H1 (cell line): ENCODE data around the gene RAB1B. TPM values are rescaled to one million over a fixed set of nuclear protein-coding genes. Genes with fewer than 3 reads are reported as not detected.

Source experiments
- CTCF ChIA-PET: fragments of 300-600 bp; sonication (Branson Sonifier 250); formaldehyde crosslinking; loops from one replicate; lab custom pipeline; 2021; ENCODE audit not compliant: partially characterized antibody; lab: Charles Lee
- POLR2A ChIA-PET: fragments of 300-600 bp; sonication (Branson Sonifier 250); formaldehyde crosslinking; loops from one replicate; lab custom pipeline; 2021; ENCODE audit warnings: inconsistent platforms; ENCODE audit not compliant: partially characterized antibody; lab: Charles Lee
- DNase-seq, 2 experiments: peaks; one replicate each; pipeline versions ENCODE4 v3.0.0 to v3.0.0-alpha.2; 2010 to 2022; ENCODE audit warnings: low spot score in 2 of 2, low read depth in 1 of 2, mixed read lengths in 1 of 2
- FAIRE-seq: peaks from 2 replicates; lab custom pipeline; 2011; peaks lifted over from hg19 to GRCh38; lab: Jason Lieb, UNC
- H2AFZ ChIP-seq: 2 replicates; pipeline ENCODE4 v1.8.1; 2012; ENCODE audit warnings: low read length, inconsistent platforms
- H2AK5ac ChIP-seq: 2 replicates; pipeline ENCODE4 v1.6.1; 2013; ENCODE audit warnings: low read depth, low read length
- H2BK120ac ChIP-seq: replicated peaks from 2 replicates; pipeline ENCODE3; 2013; ENCODE audit warnings: low read depth, low read length, inconsistent platforms
- H2BK12ac ChIP-seq: 2 replicates; pipeline ENCODE4 v1.6.1; 2013; ENCODE audit warnings: low read depth, low read length
- H2BK15ac ChIP-seq: 2 replicates; pipeline ENCODE4 v1.6.1; 2013; ENCODE audit warnings: low read length
- H2BK20ac ChIP-seq: 2 replicates; pipeline ENCODE4 v1.6.1; 2013; ENCODE audit warnings: low read length
- H2BK5ac ChIP-seq: 2 replicates; pipeline ENCODE4 v1.6.1; 2013; ENCODE audit warnings: low read depth, low read length
- H3K14ac ChIP-seq: 2 replicates; pipeline ENCODE4 v1.6.1; 2013; ENCODE audit warnings: inconsistent platforms; ENCODE audit not compliant: insufficient read length
- H3K18ac ChIP-seq: 2 replicates; pipeline ENCODE4 v1.6.1; 2013; ENCODE audit warnings: low read length; ENCODE audit errors: extremely low read depth
- H3K23ac ChIP-seq: 2 replicates; pipeline ENCODE4 v1.6.1; 2013; ENCODE audit warnings: inconsistent platforms; ENCODE audit not compliant: insufficient read length
- H3K23me2 ChIP-seq: 2 replicates; pipeline ENCODE4 v1.6.1; 2013; ENCODE audit warnings: low read depth, low read length
- H3K27ac ChIP-seq: 2 replicates; pipeline ENCODE4 v1.6.1; 2011; ENCODE audit warnings: low read depth, low read length, inconsistent platforms
- H3K27me3 ChIP-seq, 4 experiments: replicated peaks in 1 of 4; 1 replicate in 1 of 4; 2 replicates in 3 of 4; pipeline versions ENCODE4 v1.6.1 to v1.8.1; 2011 to 2013; ENCODE audit warnings: low read length in 3 of 4, mild to moderate bottlenecking in 3 of 4, inconsistent platforms in 2 of 4, mixed read lengths in 2 of 4, moderate library complexity in 1 of 4; ENCODE audit not compliant: control insufficient read depth in 3 of 4, insufficient read depth in 3 of 4; ENCODE audit errors: extremely low read depth in 1 of 4
- H3K36me3 ChIP-seq, 4 experiments: 2 replicates each; pipeline versions ENCODE4 v1.6.1 to v1.8.1; 2011 to 2013; ENCODE audit warnings: mild to moderate bottlenecking in 4 of 4, low read length in 3 of 4, moderate library complexity in 2 of 4, control low read depth in 1 of 4, inconsistent platforms in 1 of 4; ENCODE audit not compliant: insufficient read depth in 4 of 4, control insufficient read depth in 2 of 4
- H3K4ac ChIP-seq: replicated peaks from 2 replicates; pipeline ENCODE3; 2013; ENCODE audit warnings: low read length, low read depth, mixed read lengths, inconsistent platforms; ENCODE audit not compliant: insufficient read length
- H3K4me1 ChIP-seq, 4 experiments: replicated peaks in 1 of 4; 1 replicate in 1 of 4; 2 replicates in 3 of 4; pipeline versions ENCODE4 v1.6.1 to v1.8.1; 2011 to 2013; ENCODE audit warnings: low read length in 3 of 4, inconsistent platforms in 2 of 4, mixed read lengths in 1 of 4; ENCODE audit not compliant: insufficient read depth in 4 of 4, control insufficient read depth in 3 of 4
- H3K4me2 ChIP-seq, 2 experiments: 2 replicates each; pipeline versions ENCODE4 v1.6.1 to v1.8.1; 2011 to 2013; ENCODE audit warnings: low read depth in 2 of 2, low read length in 2 of 2, control low read depth in 1 of 2, inconsistent platforms in 1 of 2, mild to moderate bottlenecking in 1 of 2; ENCODE audit not compliant: insufficient read depth in 1 of 2
- H3K4me3 ChIP-seq, 4 experiments: fragments of 200-600, 300-600 bp in 1 of 4; sonication (generic), shearing (Covaris generic), sonication (Bioruptor Twin) in 1 of 4; 2 replicates each; pipeline versions ENCODE4 v1.5.1 to v1.8.1; 2011 to 2016; ENCODE audit warnings: low read length in 4 of 4, low read depth in 3 of 4, control low read depth in 2 of 4, inconsistent platforms in 2 of 4, mild to moderate bottlenecking in 2 of 4, mixed read lengths in 1 of 4, moderate library complexity in 1 of 4; ENCODE audit not compliant: insufficient read depth in 2 of 4; ENCODE audit errors: extremely low read depth in 1 of 4
- H3K56ac ChIP-seq: replicated peaks from 2 replicates; pipeline ENCODE3; 2013; ENCODE audit warnings: low read depth, mild to moderate bottlenecking, mixed read lengths, low read length, inconsistent platforms; ENCODE audit not compliant: insufficient read length
- H3K79me1 ChIP-seq: 2 replicates; pipeline ENCODE4 v1.6.1; 2013; ENCODE audit warnings: low read depth, low read length, control low read depth
- H3K79me2 ChIP-seq, 2 experiments: 2 replicates each; pipeline versions ENCODE4 v1.6.1 to v1.8.1; 2012 to 2013; ENCODE audit warnings: low read length in 2 of 2, mild to moderate bottlenecking in 2 of 2, inconsistent platforms in 1 of 2; ENCODE audit not compliant: insufficient read depth in 2 of 2, control insufficient read depth in 1 of 2
- H3K9ac ChIP-seq, 4 experiments: replicated peaks in 1 of 4; 1 replicate in 1 of 4; 2 replicates in 3 of 4; pipeline versions ENCODE4 v1.6.1 to v1.8.1; 2011 to 2013; ENCODE audit warnings: low read depth in 3 of 4, low read length in 3 of 4, control low read depth in 2 of 4, mild to moderate bottlenecking in 2 of 4, moderate library complexity in 2 of 4, inconsistent platforms in 1 of 4; ENCODE audit errors: extremely low read depth in 1 of 4
- H3K9me3 ChIP-seq, 2 experiments: 2 replicates each; pipeline versions ENCODE4 v1.6.1 to v1.8.1; 2012 to 2013; ENCODE audit warnings: mild to moderate bottlenecking in 2 of 2, moderate library complexity in 2 of 2, control low read depth in 1 of 2, inconsistent platforms in 1 of 2, low read depth in 1 of 2, low read length in 1 of 2, mixed read lengths in 1 of 2; ENCODE audit not compliant: insufficient read depth in 2 of 2
- H4K20me1 ChIP-seq, 2 experiments: replicated peaks in 1 of 2; 2 replicates each; pipeline versions ENCODE3 to v1.8.1; 2011 to 2013; ENCODE audit warnings: inconsistent platforms in 2 of 2, low read length in 2 of 2, mild to moderate bottlenecking in 1 of 2; ENCODE audit not compliant: insufficient read depth in 2 of 2, control insufficient read depth in 1 of 2
- H4K5ac ChIP-seq: 2 replicates; pipeline ENCODE4 v1.6.1; 2013; ENCODE audit warnings: low read length, low read depth, mixed read lengths, inconsistent platforms; ENCODE audit not compliant: insufficient read length
- H4K8ac ChIP-seq: 2 replicates; pipeline ENCODE4 v1.8.0; 2013; ENCODE audit warnings: mild to moderate bottlenecking, moderate library complexity, low read length, inconsistent platforms; ENCODE audit not compliant: insufficient read depth; ENCODE audit errors: extremely low read depth
- H4K91ac ChIP-seq: replicated peaks from 2 replicates; pipeline ENCODE3; 2013; ENCODE audit warnings: low read length, mixed read lengths, inconsistent platforms; ENCODE audit not compliant: insufficient read length
- BCL11A ChIP-seq, 2 experiments: IDR thresholded peaks; one replicate each; pipeline ENCODE4 v1.6.1; 2011; ENCODE audit warnings: low read depth in 2 of 2, low read length in 2 of 2, mild to moderate bottlenecking in 2 of 2
- FOSL1 ChIP-seq: IDR thresholded peaks from 2 replicates; pipeline ENCODE4 v1.6.1; 2011; ENCODE audit warnings: mild to moderate bottlenecking, low read depth, low read length, moderate library complexity; ENCODE audit not compliant: insufficient read depth
- HDAC2 ChIP-seq, 2 experiments: fragments of 300-600 bp in 1 of 2; sonication (generic) in 1 of 2; IDR thresholded peaks; 2 replicates each; pipeline ENCODE4 v1.6.1; 2011 to 2012; ENCODE audit warnings: low read depth in 2 of 2, low read length in 2 of 2, mild to moderate bottlenecking in 2 of 2, moderate library complexity in 2 of 2, borderline replicate concordance in 1 of 2, inconsistent platforms in 1 of 2
- HDAC6 ChIP-seq: IDR thresholded peaks from one replicate; pipeline ENCODE4 v1.7.1; 2012; ENCODE audit warnings: low read depth, mild to moderate bottlenecking, inconsistent platforms, low read length, moderate library complexity
- NRF1 ChIP-seq: IDR thresholded peaks from 2 replicates; pipeline ENCODE4 v1.6.1; 2011; ENCODE audit warnings: mild to moderate bottlenecking, low read depth, low read length, improper control_type of control experiment
- POLR2A ChIP-seq, 2 experiments: IDR thresholded peaks; 1 replicate in 1 of 2; 2 replicates in 1 of 2; pipeline ENCODE4 v1.6.1; 2011; ENCODE audit warnings: low read depth in 2 of 2, low read length in 2 of 2, mild to moderate bottlenecking in 2 of 2; ENCODE audit errors: control extremely low read depth in 1 of 2
- POLR2AphosphoS5 ChIP-seq: IDR thresholded peaks from 2 replicates; pipeline ENCODE4 v1.6.1; 2011; ENCODE audit warnings: low read depth, low read length
- TEAD4 ChIP-seq: IDR thresholded peaks from 2 replicates; pipeline ENCODE4 v1.6.1; 2012; ENCODE audit warnings: low read depth, low read length, inconsistent platforms, mixed read lengths
- WGBS, 2 experiments: shearing (Covaris generic) in 1 of 2; methylation state at CpG; one replicate each; pipeline versions ENCODE4 v1.1.6 to v1.1.7; 2013 to 2015; ENCODE audit warnings: low lambda C conversion rate in 2 of 2, mixed read lengths in 2 of 2, inconsistent platforms in 1 of 2, low coverage in 1 of 2, missing lambda C conversion rate in 1 of 2; ENCODE audit not compliant: insufficient replicate concordance in 2 of 2, insufficient coverage in 1 of 2, insufficient read length in 1 of 2; ENCODE audit errors: extremely low coverage in 1 of 2, missing lambda C conversion rate in 1 of 2; 5-methylcytosine and 5-hydroxymethylcytosine counted together
- polyA plus RNA-seq, 7 experiments: library from polyadenylated mRNA; depleted of rRNA in 3 of 7; stranded (reverse) in 5 of 7; unstranded in 2 of 7; fragments of >200 nt in 5 of 7; fragments of 200-250 nt in 2 of 7; gene quantifications; 1 replicate in 5 of 7; 2 replicates in 1 of 7; 4 replicates in 1 of 7; pipeline versions ENCODE4 v1.2.1 to v1.2.3, GENCODE V29; 2011 to 2013; ENCODE audit warnings: missing spikeins in 2 of 7, mixed read lengths in 2 of 7
- total RNA-seq: library from RNA; stranded (reverse); fragmentation: NEBNext Ultra II Directional; extraction: Animal tissue kit (Norgen Biotek cat#: 25700); gene quantifications from 2 replicates; pipeline ENCODE4 v1.2.1, GENCODE V29; 2021
- TF ChIP-seq, protein P1 (sequence below): IDR thresholded peaks from 2 replicates; pipeline ENCODE4 v1.6.1; 2011; ENCODE audit warnings: low read depth, mild to moderate bottlenecking, low read length; ENCODE audit not compliant: insufficient read depth

Gene RAB1B
- total and polyA plus RNA-seq, 2 of the 8 experiments (the other 6 are each of a cell fraction or from before 2014, with no cell fraction given), result 100 to 217 TPM

GRCh38 chr11:66251809-66252208 is 16.6 kb upstream of the RAB1B start:
- Histone ChIP-seq H2BK5ac (no peak overlapping the region), H2AK5ac (no peak overlapping the region), H4K8ac (no peak overlapping the region), H3K9ac (no peak overlapping the region), H3K27me3 (peaks cover 0 to 3% (median 0%) of the 10 kb centered on the region in 4 experiments; a peak in 1 of 7 replicates), H3K4me3 (no peak overlapping the region), H3K18ac (no peak overlapping the region), H3K4me2 (no peak overlapping the region), H3K4me1 (peaks cover 0 to 3% (median 1%) of the 10 kb centered on the region in 4 experiments; a peak in 4 of 7 replicates), H4K20me1 (peaks cover 0 to 4% of the 10 kb centered on the region in 2 experiments), H2BK120ac (no peak overlapping the region), H2BK12ac (no peak overlapping the region), H3K79me1 (no peaks in the 10 kb centered on the region), H3K14ac (no peak overlapping the region), H4K5ac (no peak overlapping the region), H3K4ac (no peak overlapping the region), H3K9me3 (no peaks in the 10 kb centered on the region), H2BK15ac (no peak overlapping the region), H3K23ac (no peak overlapping the region), H2BK20ac (no peak overlapping the region), H3K56ac (no peak overlapping the region), H3K36me3 (no peaks in the 10 kb centered on the region), H4K91ac (no peak overlapping the region), H3K79me2 (no peaks in the 10 kb centered on the region), H3K27ac (no peak overlapping the region), H2AFZ (no peak overlapping the region), H3K23me2 (peaks cover 2% of the 10 kb centered on the region)
- TF ChIP-seq FOSL1 (no peak), HDAC6 (no peak), POLR2A (IDR thresholded peaks at IDR 0.05; ENCODE audit: control extremely low read depth in 1 of 2, low read depth in 2 of 2, low read length in 2 of 2) (no peak), NRF1 (no peak), HDAC2 (IDR thresholded peaks at IDR 0.05; ENCODE audit: borderline replicate concordance in 1 of 2, low read depth in 2 of 2, low read length in 2 of 2) (no peak), POLR2AphosphoS5 (no peak), BCL11A (IDR thresholded peaks at IDR 0.05; ENCODE audit: low read depth in 2 of 2, low read length in 2 of 2) (no peak), TEAD4 (no peak)
- TF ChIP-seq, protein P1, sequence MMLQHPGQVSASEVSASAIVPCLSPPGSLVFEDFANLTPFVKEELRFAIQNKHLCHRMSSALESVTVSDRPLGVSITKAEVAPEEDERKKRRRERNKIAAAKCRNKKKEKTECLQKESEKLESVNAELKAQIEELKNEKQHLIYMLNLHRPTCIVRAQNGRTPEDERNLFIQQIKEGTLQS, result no peak
- 89% methylated on average over 7 of the region's 7 CpGs; no CpG with 5 or more reads in 1 of the 2 experiments for WGBS, 2 experiments
- no peak for FAIRE-seq
- CTCF ChIA-PET, result interaction anchor here (1.0 to 2.3 kb wide), 6 partner anchors 10 to 84 kb away, joined by 3 to 16 read pairs (median 6); partner anchors contain the start of gene RIN1
- DNase-seq, result no peak
- POLR2A ChIA-PET, result interaction anchor here (0.8 to 2.1 kb wide), 7 partner anchors 8 to 36 kb away, joined by 3 to 7 read pairs (median 3); partner anchors contain the start of gene RAB1B
